HCT116 (cell line): ENCODE measurements around the gene FGF22. TPM values are rescaled to one million over a fixed set of nuclear protein-coding genes. Genes with fewer than 3 reads are reported as not detected.

Source experiments
- ATAC-seq: fragments of 200-7000 bp; cut with Tn5 transposase; 2 replicates; pipeline ENCODE4 v1.9.1; 2020; ENCODE audit warnings: mild to moderate bottlenecking, moderate library complexity
- BruUV-seq: library from RNA; stranded (reverse); fragments of 400-500 nt; replicated peaks from 2 replicates; lab custom pipeline; 2021; lab: Mats Ljungman, UMichigan
- CTCF ChIA-PET: fragments of 300-600 bp; sonication (Branson Sonifier 250); formaldehyde crosslinking; loops from one replicate; lab custom pipeline; 2021; ENCODE audit warnings: antibody characterized with exemption; lab: Charles Lee
- POLR2A ChIA-PET: fragments of 300-600, 350-600 bp; sonication (Branson Sonifier 250); formaldehyde crosslinking; loops from one replicate; lab custom pipeline; 2021; ENCODE audit warnings: antibody characterized with exemption; lab: Charles Lee
- RAD21 ChIA-PET, 2 experiments: fragments of 300-600 bp; sonication (Branson Sonifier 250); formaldehyde crosslinking; loops; one replicate each; lab custom pipeline; 2023; ENCODE audit warnings: low total read pairs in 2 of 2; ENCODE audit not compliant: uncharacterized antibody in 2 of 2, unreplicated experiment in 2 of 2, low non-redundant PET in 1 of 2; lab: Charles Lee
- DNase-seq: peaks from one replicate; pipeline ENCODE4 v3.0.0-alpha.2; 2010; ENCODE audit warnings: low read depth, low spot score
- H2AFZ ChIP-seq: fragments of 200-600 bp; shearing (Covaris generic), sonication (generic); 2 replicates; pipeline ENCODE4 v1.6.1; 2017; ENCODE audit warnings: low read depth, mixed run types, mixed read lengths, antibody characterized with exemption, low read length; ENCODE audit not compliant: poor library complexity, severe bottlenecking
- H3K27ac ChIP-seq: 2 replicates; pipeline ENCODE4 v1.5.1; 2012; ENCODE audit warnings: low read depth, low read length
- H3K27me3 ChIP-seq: fragments of 200-600 bp; sonication (generic); 2 replicates; pipeline ENCODE4 v1.6.1; 2016; ENCODE audit warnings: mixed run types, low read length, mixed read lengths; ENCODE audit not compliant: insufficient read depth
- H3K36me3 ChIP-seq, 2 experiments: fragments of 200-500 bp in 1 of 2; fragments of 200-600 bp in 1 of 2; sonication (Bioruptor generic) in 1 of 2; sonication (generic) in 1 of 2; 2 replicates each; pipeline versions ENCODE4 v1.5.1 to v1.6.1; 2014 to 2016; ENCODE audit warnings: low read length in 2 of 2, inconsistent platforms in 1 of 2, mixed read lengths in 1 of 2, mixed run types in 1 of 2; ENCODE audit not compliant: insufficient read depth in 2 of 2, control insufficient read depth in 1 of 2
- H3K4me1 ChIP-seq, 2 experiments: fragments of 200-600 bp in 1 of 2; sonication (generic) in 1 of 2; 2 replicates each; pipeline versions ENCODE4 v1.5.1 to v1.6.1; 2012 to 2017; ENCODE audit warnings: low read length in 2 of 2, inconsistent platforms in 1 of 2, mild to moderate bottlenecking in 1 of 2, mixed read lengths in 1 of 2, mixed run types in 1 of 2, moderate library complexity in 1 of 2; ENCODE audit not compliant: insufficient read depth in 2 of 2, control insufficient read depth in 1 of 2
- H3K4me2 ChIP-seq: fragments of 200-600 bp; sonication (generic); 2 replicates; pipeline ENCODE4 v1.6.1; 2017; ENCODE audit warnings: mixed run types, low read length, mixed read lengths
- H3K4me3 ChIP-seq, 2 experiments: fragments of 200-600 bp in 1 of 2; sonication (generic) in 1 of 2; replicated peaks in 1 of 2; 2 replicates each; pipeline ENCODE4 v1.5.1; 2011 to 2016; ENCODE audit warnings: low read length in 2 of 2, control low read depth in 1 of 2, low read depth in 1 of 2, mild to moderate bottlenecking in 1 of 2, mixed read lengths in 1 of 2, mixed run types in 1 of 2
- H3K79me2 ChIP-seq: fragments of 200-600 bp; sonication (generic); 2 replicates; pipeline ENCODE4 v1.6.1; 2017; ENCODE audit warnings: mild to moderate bottlenecking, mixed run types, low read length, moderate library complexity, mixed read lengths; ENCODE audit not compliant: insufficient read depth
- H3K9ac ChIP-seq: fragments of 200-600 bp; sonication (generic); 2 replicates; pipeline ENCODE4 v1.6.1; 2016; ENCODE audit warnings: low read length, mixed read lengths
- H3K9me2 ChIP-seq: fragments of 200-600 bp; sonication (generic), shearing (Covaris generic); 2 replicates; pipeline ENCODE4 v1.6.1; 2017; ENCODE audit warnings: mixed run types, mild to moderate bottlenecking, moderate library complexity; ENCODE audit not compliant: insufficient read depth
- H3K9me3 ChIP-seq, 2 experiments: fragments of 200-500 bp in 1 of 2; fragments of 200-600 bp in 1 of 2; sonication (Bioruptor generic) in 1 of 2; sonication (generic) in 1 of 2; 2 replicates each; pipeline ENCODE4 v1.6.1; 2014 to 2017; ENCODE audit warnings: low read length in 2 of 2, mixed read lengths in 2 of 2, inconsistent platforms in 1 of 2, low read depth in 1 of 2, mild to moderate bottlenecking in 1 of 2, mixed run types in 1 of 2, moderate library complexity in 1 of 2; ENCODE audit not compliant: control insufficient read depth in 1 of 2, insufficient read depth in 1 of 2
- H4K20me1 ChIP-seq: fragments of 200-600 bp; sonication (generic), shearing (Covaris generic); 2 replicates; pipeline ENCODE4 v1.6.1; 2017; ENCODE audit warnings: mixed run types, mild to moderate bottlenecking, moderate library complexity; ENCODE audit not compliant: insufficient read depth
- CEBPB ChIP-seq: IDR thresholded peaks from 2 replicates; pipeline ENCODE4 v1.6.1; 2012; ENCODE audit warnings: low read depth
- EGR1 ChIP-seq: IDR thresholded peaks from 2 replicates; pipeline ENCODE4 v1.6.1; 2012; ENCODE audit warnings: low read depth
- ELF1 ChIP-seq: IDR thresholded peaks from 2 replicates; pipeline ENCODE4 v1.6.1; 2012; ENCODE audit warnings: low read depth, borderline replicate concordance
- EZH2 ChIP-seq: fragments of 200-600 bp; sonication (generic); IDR thresholded peaks from 2 replicates; pipeline ENCODE4 v1.6.1; 2017; ENCODE audit warnings: antibody characterized with exemption, mixed run types
- EZH2phosphoT487 ChIP-seq: fragments of 200-600 bp; IDR thresholded peaks from 2 replicates; pipeline ENCODE4 v1.6.1; 2018; ENCODE audit warnings: antibody characterized with exemption, borderline replicate concordance
- JUND ChIP-seq: IDR thresholded peaks from 2 replicates; pipeline ENCODE4 v1.6.1; 2012
- POLR2AphosphoS5 ChIP-seq: IDR thresholded peaks from 2 replicates; pipeline ENCODE4 v1.6.1; 2011; ENCODE audit warnings: mild to moderate bottlenecking, low read depth, low read length, moderate library complexity
- RAD21 ChIP-seq: IDR thresholded peaks from 2 replicates; pipeline ENCODE4 v1.6.1; 2012; ENCODE audit warnings: low read depth, mild to moderate bottlenecking
- SIN3A ChIP-seq: IDR thresholded peaks from 2 replicates; pipeline ENCODE4 v1.6.1; 2012; ENCODE audit warnings: low read depth
- SP1 ChIP-seq: IDR thresholded peaks from 2 replicates; pipeline ENCODE4 v1.6.1; 2012; ENCODE audit warnings: low read depth
- SRF ChIP-seq: IDR thresholded peaks from 2 replicates; pipeline ENCODE4 v1.6.1; 2012; ENCODE audit warnings: low read depth
- YY1 ChIP-seq: IDR thresholded peaks from 2 replicates; pipeline ENCODE4 v1.6.1; 2011; ENCODE audit warnings: low read length, low read depth, moderate library complexity, mild to moderate bottlenecking; ENCODE audit not compliant: insufficient replicate concordance; ENCODE audit errors: extremely low read depth
- intact Hi-C: fragments of 100-400 bp; cut with micrococcal nuclease; formaldehyde crosslinking; loops from 2 replicates; pipeline ENCODE4 v1.10.0; 2022
- total RNA-seq: library from RNA; stranded (reverse); gene quantifications from one replicate; pipeline ENCODE4 v1.2.1, GENCODE V29; 2021; ENCODE audit not compliant: unreplicated experiment
- TF ChIP-seq, protein P1 (sequence below), 3 experiments: fragments of 200-600 bp in 1 of 3; sonication (generic) in 1 of 3; IDR thresholded peaks in 2 of 3; conservative IDR thresholded peaks in 1 of 3; 2 replicates each; pipeline ENCODE4 v1.5.1; 2012 to 2017; ENCODE audit warnings: low read depth in 2 of 3, low read length in 2 of 3, antibody characterized with exemption in 1 of 3, borderline replicate concordance in 1 of 3, control low read depth in 1 of 3, mild to moderate bottlenecking in 1 of 3, mixed read lengths in 1 of 3, mixed run types in 1 of 3, moderate library complexity in 1 of 3; ENCODE audit not compliant: insufficient read depth in 1 of 3

The FGF22 gene
- total RNA-seq, 1 experiment from 2014 or later, result 1.5 TPM

DNA sequence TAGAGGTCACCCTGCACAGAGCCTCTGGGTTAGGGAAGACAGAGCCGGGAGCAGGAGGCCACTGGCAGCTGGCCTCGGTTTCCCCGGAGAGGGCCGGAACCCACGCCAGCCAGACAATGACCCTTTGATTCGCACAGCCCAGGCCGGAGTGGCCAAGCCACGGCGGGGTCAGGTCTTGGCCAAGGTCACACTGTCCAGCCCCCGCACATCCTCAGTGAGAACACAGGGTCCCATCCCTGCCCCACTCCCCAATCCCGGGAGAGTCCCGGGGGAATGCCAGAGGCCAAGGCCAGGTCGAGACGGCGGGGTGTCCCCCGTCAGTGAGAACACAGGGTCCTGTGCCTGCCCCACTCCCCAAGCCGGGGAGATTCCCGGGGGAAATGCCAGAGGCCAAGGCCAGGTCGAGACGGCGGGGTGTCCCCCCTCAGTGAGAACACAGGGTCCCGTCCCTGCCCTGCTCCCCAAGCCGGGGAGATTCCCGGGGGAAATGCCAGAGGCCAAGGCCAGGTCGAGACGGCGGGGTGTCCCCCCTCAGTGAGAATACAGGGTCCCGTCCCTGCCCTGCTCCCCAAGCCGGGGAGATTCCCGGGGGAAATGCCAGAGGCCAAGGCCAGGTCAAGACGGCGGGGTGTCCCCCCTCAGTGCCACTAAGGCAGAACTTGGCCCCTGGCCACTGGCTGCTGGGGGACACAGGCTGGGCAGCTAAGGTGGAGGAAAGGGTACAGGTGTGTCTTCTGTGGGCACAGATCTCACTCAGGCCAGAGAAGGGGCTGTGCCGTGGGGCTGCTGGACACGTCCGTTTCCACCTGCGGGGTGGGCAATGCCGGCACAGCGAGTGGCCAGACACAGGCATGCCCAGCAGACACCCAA lies 34.8 kb downstream of the FGF22 start:
- BruUV-seq, result no TSS peak
- TF ChIP-seq, protein P1, sequence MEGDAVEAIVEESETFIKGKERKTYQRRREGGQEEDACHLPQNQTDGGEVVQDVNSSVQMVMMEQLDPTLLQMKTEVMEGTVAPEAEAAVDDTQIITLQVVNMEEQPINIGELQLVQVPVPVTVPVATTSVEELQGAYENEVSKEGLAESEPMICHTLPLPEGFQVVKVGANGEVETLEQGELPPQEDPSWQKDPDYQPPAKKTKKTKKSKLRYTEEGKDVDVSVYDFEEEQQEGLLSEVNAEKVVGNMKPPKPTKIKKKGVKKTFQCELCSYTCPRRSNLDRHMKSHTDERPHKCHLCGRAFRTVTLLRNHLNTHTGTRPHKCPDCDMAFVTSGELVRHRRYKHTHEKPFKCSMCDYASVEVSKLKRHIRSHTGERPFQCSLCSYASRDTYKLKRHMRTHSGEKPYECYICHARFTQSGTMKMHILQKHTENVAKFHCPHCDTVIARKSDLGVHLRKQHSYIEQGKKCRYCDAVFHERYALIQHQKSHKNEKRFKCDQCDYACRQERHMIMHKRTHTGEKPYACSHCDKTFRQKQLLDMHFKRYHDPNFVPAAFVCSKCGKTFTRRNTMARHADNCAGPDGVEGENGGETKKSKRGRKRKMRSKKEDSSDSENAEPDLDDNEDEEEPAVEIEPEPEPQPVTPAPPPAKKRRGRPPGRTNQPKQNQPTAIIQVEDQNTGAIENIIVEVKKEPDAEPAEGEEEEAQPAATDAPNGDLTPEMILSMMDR (IDR thresholded peaks at IDR 0.05 in 2 of 3, conservative IDR thresholded peaks at IDR 0.05 in 1 of 3; ENCODE audit: borderline replicate concordance in 1 of 3, insufficient read depth in 1 of 3, low read depth in 2 of 3, low read length in 2 of 3), result no peak
- TF ChIP-seq SP1 (no peak), POLR2AphosphoS5 (no peak), ELF1 (no peak), SRF (no peak), RAD21 (no peak), YY1 (no peak), CEBPB (no peak), EGR1 (no peak), EZH2phosphoT487 (no peak), JUND (no peak), SIN3A (no peak), EZH2 (no peak)
- intact Hi-C loops, result no loop called here
- Histone ChIP-seq H3K27ac (no peak overlapping the region), H2AFZ (no peak overlapping the region), H3K79me2 (peaks cover 20% of the 10 kb centered on the region; the same call in 1 of the 2 replicates), H3K9me3 (no peaks in the 10 kb centered on the region), H3K9ac (no peak overlapping the region), H3K4me2 (no peak overlapping the region), H3K4me1 (peaks cover 17 to 38% of the 10 kb centered on the region in 2 experiments), H3K9me2 (no peaks in the 10 kb centered on the region), H3K27me3 (no peaks in the 10 kb centered on the region), H3K36me3 (no peaks in the 10 kb centered on the region; a peak in 1 of 4 replicates), H4K20me1 (no peaks in the 10 kb centered on the region), H3K4me3 (no peak overlapping the region)
- ChIA-PET RAD21 (no interaction called here), CTCF (no interaction called here), POLR2A (no interaction called here)
- DNase-seq (no peak), ATAC-seq (no peak)
